HEK293 (cell line): ENCODE data around the gene PLEKHH3.
A peak's percentile ranks its signal among the peaks of the same experiment; 100 is the strongest.

Source experiments
- CTCF ChIA-PET: fragments of 350-600 bp; formaldehyde crosslinking; extraction: SDS; loops from one replicate; lab custom pipeline; 2021; ENCODE audit warnings: antibody characterized with exemption; lab: Yijun Ruan, JAX
- POLR2A ChIA-PET: fragments of 300-600 bp; formaldehyde crosslinking; extraction: SDS; loops from one replicate; lab custom pipeline; 2020; ENCODE audit warnings: antibody characterized with exemption, inconsistent platforms; lab: Yijun Ruan, JAX
- H3K27ac ChIP-seq: fragments of 200-500 bp; sonication (Bioruptor generic); 2 replicates; pipeline ENCODE4 v1.5.1; 2014; ENCODE audit warnings: low read depth, low read length, control low read depth, inconsistent platforms; ENCODE audit errors: extremely low read depth
- H3K36me3 ChIP-seq, 2 experiments: fragments of 200-500 bp in 1 of 2; sonication (Bioruptor generic) in 1 of 2; 1 replicate in 1 of 2; 2 replicates in 1 of 2; pipeline ENCODE4 v1.5.1; 2014 to 2017; ENCODE audit warnings: inconsistent platforms in 2 of 2, low read length in 2 of 2; ENCODE audit not compliant: control insufficient read depth in 2 of 2, insufficient read depth in 1 of 2
- H3K4me1 ChIP-seq: fragments of 200-500 bp; sonication (Bioruptor generic); 2 replicates; pipeline ENCODE4 v1.5.1; 2014; ENCODE audit warnings: mild to moderate bottlenecking, low read length, inconsistent platforms; ENCODE audit not compliant: control insufficient read depth, insufficient read depth
- H3K4me3 ChIP-seq: 2 replicates; pipeline ENCODE4 v1.5.1; 2011; ENCODE audit warnings: low read depth, mild to moderate bottlenecking, control low read depth, low read length, moderate library complexity
- H3K9me3 ChIP-seq: fragments of 200-500 bp; sonication (Bioruptor generic); 2 replicates; pipeline ENCODE4 v1.5.1; 2014; ENCODE audit warnings: low read depth, low read length, inconsistent platforms; ENCODE audit not compliant: control insufficient read depth, insufficient read depth
- HOXC10 ChIP-seq: sonication (generic); formaldehyde crosslinking; IDR thresholded peaks from 2 replicates; pipeline ENCODE4 v1.8.1; 2023; ENCODE audit warnings: mild to moderate bottlenecking, missing genetic modification reagents
- HOXD13 ChIP-seq: sonication (generic); formaldehyde crosslinking; IDR thresholded peaks from 2 replicates; pipeline ENCODE4 v1.8.0; 2022; ENCODE audit warnings: missing genetic modification reagents, borderline replicate concordance
- KLF1 ChIP-seq: fragments of 450-650 bp; formaldehyde crosslinking; IDR thresholded peaks from 2 replicates; pipeline ENCODE4 v1.5.1; 2016; ENCODE audit warnings: missing biosample characterization, missing genetic modification characterization
- KLF7 ChIP-seq: fragments of 450-650 bp; formaldehyde crosslinking; IDR thresholded peaks from 2 replicates; pipeline ENCODE4 v1.5.1; 2016; ENCODE audit warnings: missing biosample characterization, missing genetic modification characterization, borderline replicate concordance
- WT1 ChIP-seq: fragments of 450-650 bp; formaldehyde crosslinking; IDR thresholded peaks from 2 replicates; pipeline ENCODE4 v1.5.1; 2016; ENCODE audit warnings: missing biosample characterization, missing genetic modification characterization
- ZBTB17 ChIP-seq: fragments of 450-650 bp; formaldehyde crosslinking; IDR thresholded peaks from 2 replicates; pipeline ENCODE4 v1.5.1; 2016; ENCODE audit warnings: missing biosample characterization, missing genetic modification characterization
- ZBTB48 ChIP-seq: fragments of 450-650 bp; formaldehyde crosslinking; IDR thresholded peaks from 2 replicates; pipeline ENCODE4 v1.5.1; 2016; ENCODE audit warnings: missing biosample characterization, missing genetic modification characterization
- ZBTB7A ChIP-seq: fragments of 450-650 bp; formaldehyde crosslinking; IDR thresholded peaks from 2 replicates; pipeline ENCODE4 v1.5.1; 2016; ENCODE audit warnings: low read depth, missing biosample characterization, missing genetic modification characterization
- ZEB2 ChIP-seq: fragments of 450-650 bp; formaldehyde crosslinking; IDR thresholded peaks from 2 replicates; pipeline ENCODE4 v1.5.1; 2016; ENCODE audit warnings: missing biosample characterization, missing genetic modification characterization
- ZFHX2 ChIP-seq: fragments of 450-650 bp; formaldehyde crosslinking; conservative IDR thresholded peaks from 2 replicates; pipeline ENCODE4 v1.5.1; 2016; ENCODE audit warnings: missing biosample characterization, missing genetic modification characterization
- ZNF133 ChIP-seq: fragments of 450-650 bp; formaldehyde crosslinking; IDR thresholded peaks from 2 replicates; pipeline ENCODE4 v1.5.1; 2016; ENCODE audit warnings: missing biosample characterization, missing genetic modification characterization
- ZNF18 ChIP-seq: fragments of 450-650 bp; formaldehyde crosslinking; IDR thresholded peaks from 2 replicates; pipeline ENCODE4 v1.5.1; 2016; ENCODE audit warnings: missing biosample characterization, missing genetic modification characterization
- ZNF211 ChIP-seq: fragments of 450-650 bp; formaldehyde crosslinking; IDR thresholded peaks from 2 replicates; pipeline ENCODE4 v1.5.1; 2016; ENCODE audit warnings: low read depth, missing biosample characterization, missing genetic modification characterization
- ZNF266 ChIP-seq: fragments of 450-650 bp; formaldehyde crosslinking; IDR thresholded peaks from 2 replicates; pipeline ENCODE4 v1.5.1; 2016; ENCODE audit warnings: missing biosample characterization, missing genetic modification characterization, low read depth
- ZNF274 ChIP-seq, 2 experiments: fragments of 200-500 bp in 1 of 2; fragments of 450-650 bp in 1 of 2; sonication (Bioruptor generic) in 1 of 2; formaldehyde crosslinking in 1 of 2; IDR thresholded peaks; 2 replicates each; pipeline versions ENCODE4 v1.5.1 to v1.6.1; 2014 to 2016; ENCODE audit warnings: borderline replicate concordance in 1 of 2, inconsistent platforms in 1 of 2, low read length in 1 of 2, missing biosample characterization in 1 of 2, missing genetic modification characterization in 1 of 2
- ZNF426 ChIP-seq: fragments of 450-650 bp; formaldehyde crosslinking; IDR thresholded peaks from 2 replicates; pipeline ENCODE4 v1.5.1; 2017; ENCODE audit warnings: missing biosample characterization, missing genetic modification characterization, mild to moderate bottlenecking, inconsistent platforms, moderate library complexity
- ZNF510 ChIP-seq: fragments of 450-650 bp; formaldehyde crosslinking; IDR thresholded peaks from 2 replicates; pipeline ENCODE4 v1.5.1; 2018; ENCODE audit warnings: mild to moderate bottlenecking, missing genetic modification characterization, missing biosample characterization; ENCODE audit not compliant: insufficient replicate concordance
- ZNF514 ChIP-seq: fragments of 450-650 bp; formaldehyde crosslinking; IDR thresholded peaks from 2 replicates; pipeline ENCODE4 v1.5.1; 2016; ENCODE audit warnings: missing biosample characterization, missing genetic modification characterization
- ZNF529 ChIP-seq: fragments of 450-650 bp; formaldehyde crosslinking; IDR thresholded peaks from 2 replicates; pipeline ENCODE4 v1.5.1; 2017; ENCODE audit warnings: missing genetic modification characterization, missing biosample characterization; ENCODE audit not compliant: insufficient replicate concordance
- ZNF544 ChIP-seq: fragments of 450-650 bp; formaldehyde crosslinking; IDR thresholded peaks from 2 replicates; pipeline ENCODE4 v1.5.0; 2017; ENCODE audit warnings: missing biosample characterization, missing genetic modification characterization
- ZNF580 ChIP-seq: fragments of 450-650 bp; formaldehyde crosslinking; IDR thresholded peaks from 2 replicates; pipeline ENCODE4 v1.5.1; 2016; ENCODE audit warnings: missing biosample characterization, missing genetic modification characterization
- ZNF626 ChIP-seq: fragments of 450-650 bp; sonication (Bioruptor Pico); formaldehyde crosslinking; IDR thresholded peaks from 2 replicates; pipeline ENCODE4 v1.5.1; 2018; ENCODE audit warnings: missing biosample characterization, missing genetic modification characterization, inconsistent platforms
- ZNF707 ChIP-seq: fragments of 450-650 bp; formaldehyde crosslinking; IDR thresholded peaks from 2 replicates; pipeline ENCODE4 v1.5.1; 2016; ENCODE audit warnings: missing biosample characterization, missing genetic modification characterization
- ZNF776 ChIP-seq: fragments of 450-650 bp; formaldehyde crosslinking; IDR thresholded peaks from 2 replicates; pipeline ENCODE4 v1.5.0; 2017; ENCODE audit warnings: missing biosample characterization, missing genetic modification characterization, borderline replicate concordance
- ZNF777 ChIP-seq: fragments of 450-650 bp; formaldehyde crosslinking; IDR thresholded peaks from 2 replicates; pipeline ENCODE4 v1.5.1; 2017; ENCODE audit warnings: missing biosample characterization, missing genetic modification characterization, borderline replicate concordance
- ZXDB ChIP-seq: fragments of 450-650 bp; formaldehyde crosslinking; IDR thresholded peaks from 2 replicates; pipeline ENCODE4 v1.5.1; 2016; ENCODE audit warnings: missing biosample characterization, missing genetic modification characterization
- TF ChIP-seq, protein P1 (sequence below): fragments of 450-650 bp; formaldehyde crosslinking; IDR thresholded peaks from 2 replicates; pipeline ENCODE4 v1.5.1; 2017; ENCODE audit warnings: missing biosample characterization, mild to moderate bottlenecking, missing genetic modification characterization, moderate library complexity
- TF ChIP-seq, protein P2 (sequence below): fragments of 450-650 bp; formaldehyde crosslinking; IDR thresholded peaks from 2 replicates; pipeline ENCODE4 v1.5.1; 2016; ENCODE audit warnings: missing biosample characterization, missing genetic modification characterization
- TF ChIP-seq, protein P3 (sequence below): fragments of 450-650 bp; formaldehyde crosslinking; IDR thresholded peaks from 2 replicates; pipeline ENCODE4 v1.5.1; 2016; ENCODE audit warnings: missing biosample characterization, missing genetic modification characterization, low read depth

PLEKHH3 gene

DNA sequence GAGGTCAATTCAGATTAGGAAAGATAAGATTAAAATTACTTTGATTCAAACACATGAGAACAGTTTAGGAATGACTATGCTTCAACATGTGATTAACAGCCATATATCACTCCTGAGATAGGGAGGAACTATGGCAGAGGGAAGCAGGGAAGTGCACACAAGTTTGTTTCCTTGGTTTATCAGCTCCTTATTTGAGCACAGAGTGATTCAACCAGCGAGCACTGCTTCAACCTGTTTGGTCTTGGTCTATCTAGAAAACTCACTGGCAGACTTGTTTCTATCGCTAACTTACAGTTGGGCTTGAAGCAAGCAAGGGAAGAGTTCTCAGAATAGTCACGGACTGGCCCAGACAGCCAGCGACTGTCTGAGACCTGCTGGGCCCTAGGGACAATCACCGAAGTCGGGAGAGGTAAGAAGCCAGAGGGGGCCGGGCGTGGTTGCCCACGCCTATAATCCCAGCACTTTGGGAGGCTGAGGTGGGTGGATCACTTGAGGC, 43.8 kb downstream of the PLEKHH3 start:
- ChIA-PET CTCF (interaction anchor here (0.6 to 3.2 kb wide), 5 partner anchors 9 to 356 kb away, joined by 3 to 10 read pairs (median 4); partner anchors contain the start of gene PSMC3IP), POLR2A (interaction anchor here (0.7 to 1.6 kb wide), 4 partner anchors 24 to 56 kb away, joined by 3 to 7 read pairs (median 4); partner anchors contain the start of genes RETREG3 and TUBG1)
- no peaks in the 10 kb centered on the region for H3K9me3 ChIP-seq
- TF ChIP-seq ZNF18 (tag by site-specific recombination) = no peak
- no peak for TF ChIP-seq ZXDB (tag by site-specific recombination)
- no peak for TF ChIP-seq ZNF544 (tag by site-specific recombination)
- no peak for TF ChIP-seq ZBTB48
- peak; percentile 76 for TF ChIP-seq ZBTB17 (tag by site-specific recombination)
- no peak for TF ChIP-seq ZNF777 (tag by site-specific recombination)
- TF ChIP-seq, protein P1, sequence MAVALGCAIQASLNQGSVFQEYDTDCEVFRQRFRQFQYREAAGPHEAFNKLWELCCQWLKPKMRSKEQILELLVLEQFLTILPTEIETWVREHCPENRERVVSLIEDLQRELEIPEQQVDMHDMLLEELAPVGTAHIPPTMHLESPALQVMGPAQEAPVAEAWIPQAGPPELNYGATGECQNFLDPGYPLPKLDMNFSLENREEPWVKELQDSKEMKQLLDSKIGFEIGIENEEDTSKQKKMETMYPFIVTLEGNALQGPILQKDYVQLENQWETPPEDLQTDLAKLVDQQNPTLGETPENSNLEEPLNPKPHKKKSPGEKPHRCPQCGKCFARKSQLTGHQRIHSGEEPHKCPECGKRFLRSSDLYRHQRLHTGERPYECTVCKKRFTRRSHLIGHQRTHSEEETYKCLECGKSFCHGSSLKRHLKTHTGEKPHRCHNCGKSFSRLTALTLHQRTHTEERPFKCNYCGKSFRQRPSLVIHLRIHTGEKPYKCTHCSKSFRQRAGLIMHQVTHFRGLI = peak; percentile 84
- no peak for TF ChIP-seq ZNF266
- peak; percentile 23; the same call in 1 of the 2 replicates for TF ChIP-seq ZFHX2 (tag by site-specific recombination)
- no peak for TF ChIP-seq ZNF514
- TF ChIP-seq KLF7 (tag by site-specific recombination) = 0 out of 2 replicates have a peak, but pooled peaks have one; percentile 17
- no peak for TF ChIP-seq ZNF626 (tag by site-specific recombination)
- no peak for TF ChIP-seq ZNF707
- TF ChIP-seq ZNF426 = no peak
- TF ChIP-seq ZNF510 (tag by site-specific recombination) = no peak
- TF ChIP-seq ZNF211 (tag by site-specific recombination) = no peak
- TF ChIP-seq KLF1 (tag by site-specific recombination) = peak; percentile 77
- no peak for TF ChIP-seq ZNF133
- no peak for TF ChIP-seq HOXC10 (CRISPR knock-in tag)
- TF ChIP-seq, all 188 proteins: peak for 5
- Histone ChIP-seq H3K4me1 (no peaks in the 10 kb centered on the region), H3K27ac (0 out of 2 replicates have a peak overlapping the region, but pooled peaks have one; percentile 1), H3K4me3 (no peak overlapping the region), H3K36me3 (no peaks in the 10 kb centered on the region)

DNA sequence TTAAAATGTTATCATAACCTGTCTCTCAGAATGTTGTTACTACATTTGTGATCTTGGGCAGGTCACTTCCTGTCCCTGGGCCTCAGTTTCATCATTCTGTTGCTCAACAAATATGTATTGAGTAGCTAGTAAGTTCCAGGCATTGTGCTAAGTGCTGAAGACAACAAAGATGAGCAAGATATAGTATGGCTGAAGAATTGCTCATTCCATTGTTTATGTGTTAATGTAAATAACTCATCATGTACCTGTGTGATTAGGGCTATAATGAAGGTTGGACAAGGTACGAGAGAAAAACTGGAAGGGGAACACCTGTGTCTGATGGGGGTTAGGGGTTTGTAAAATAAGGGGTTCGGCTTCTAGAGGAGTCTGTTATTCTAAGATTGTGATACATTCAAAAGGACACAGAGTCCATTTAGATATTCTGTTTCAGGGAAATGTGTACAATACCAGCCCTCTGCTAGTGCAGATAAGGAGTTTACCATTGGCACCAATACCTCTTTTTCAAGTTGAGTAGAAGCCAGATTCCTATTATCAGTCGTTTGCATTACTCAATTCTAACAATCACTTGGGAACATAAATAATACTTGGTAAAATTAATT, 47.3 kb downstream of the PLEKHH3 start:
- no peak overlapping the region for H3K27ac ChIP-seq
- ChIA-PET POLR2A (interaction anchor here (0.8 kb wide), 1 partner anchor 20 kb away, joined by 3 read pairs; the partner anchor contains the start of genes RETREG3 and TUBG1), CTCF (interaction anchor here (0.7 to 1.4 kb wide), 2 partner anchors 134 to 1095 kb away, joined by 3 read pairs; no protein-coding TSS in a partner anchor)
- H3K4me3 ChIP-seq = no peak overlapping the region
- H3K9me3 ChIP-seq = no peaks in the 10 kb centered on the region
- H3K36me3 ChIP-seq = no peaks in the 10 kb centered on the region
- H3K4me1 ChIP-seq = no peaks in the 10 kb centered on the region
- TF ChIP-seq, protein P2, sequence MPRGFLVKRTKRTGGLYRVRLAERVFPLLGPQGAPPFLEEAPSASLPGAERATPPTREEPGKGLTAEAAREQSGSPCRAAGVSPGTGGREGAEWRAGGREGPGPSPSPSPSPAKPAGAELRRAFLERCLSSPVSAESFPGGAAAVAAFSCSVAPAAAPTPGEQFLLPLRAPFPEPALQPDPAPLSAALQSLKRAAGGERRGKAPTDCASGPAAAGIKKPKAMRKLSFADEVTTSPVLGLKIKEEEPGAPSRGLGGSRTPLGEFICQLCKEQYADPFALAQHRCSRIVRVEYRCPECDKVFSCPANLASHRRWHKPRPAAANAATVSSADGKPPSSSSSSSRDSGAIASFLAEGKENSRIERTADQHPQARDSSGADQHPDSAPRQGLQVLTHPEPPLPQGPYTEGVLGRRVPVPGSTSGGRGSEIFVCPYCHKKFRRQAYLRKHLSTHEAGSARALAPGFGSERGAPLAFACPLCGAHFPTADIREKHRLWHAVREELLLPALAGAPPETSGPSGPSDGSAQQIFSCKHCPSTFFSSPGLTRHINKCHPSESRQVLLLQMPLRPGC (tag by site-specific recombination) = no peak
- TF ChIP-seq ZNF776 (tag by site-specific recombination) (no peak), WT1 (tag by site-specific recombination) (no peak), HOXD13 (no peak), ZNF274 (IDR thresholded peaks at IDR 0.05; ENCODE audit: low read length) (no peak), ZNF274 (tag by site-specific recombination; IDR thresholded peaks at IDR 0.05; ENCODE audit: borderline replicate concordance) (no peak), ZNF707 (no peak), ZEB2 (tag by site-specific recombination) (no peak), ZBTB7A (tag by site-specific recombination) (no peak), ZNF580 (no peak), ZNF529 (no peak)
- TF ChIP-seq, protein P3, sequence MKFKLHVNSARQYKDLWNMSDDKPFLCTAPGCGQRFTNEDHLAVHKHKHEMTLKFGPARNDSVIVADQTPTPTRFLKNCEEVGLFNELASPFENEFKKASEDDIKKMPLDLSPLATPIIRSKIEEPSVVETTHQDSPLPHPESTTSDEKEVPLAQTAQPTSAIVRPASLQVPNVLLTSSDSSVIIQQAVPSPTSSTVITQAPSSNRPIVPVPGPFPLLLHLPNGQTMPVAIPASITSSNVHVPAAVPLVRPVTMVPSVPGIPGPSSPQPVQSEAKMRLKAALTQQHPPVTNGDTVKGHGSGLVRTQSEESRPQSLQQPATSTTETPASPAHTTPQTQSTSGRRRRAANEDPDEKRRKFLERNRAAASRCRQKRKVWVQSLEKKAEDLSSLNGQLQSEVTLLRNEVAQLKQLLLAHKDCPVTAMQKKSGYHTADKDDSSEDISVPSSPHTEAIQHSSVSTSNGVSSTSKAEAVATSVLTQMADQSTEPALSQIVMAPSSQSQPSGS = no peak
